ENCODE data around the gene ITGAL. TPM values are rescaled to one million over a fixed set of nuclear protein-coding genes. Genes with fewer than 3 reads are reported as not detected.
"Not testable (repeated sequence)": the region's sequence is repeated elsewhere in the genome, so short reads cannot be mapped to it uniquely, and the experiment has no call there.

Gene ITGAL
- total RNA-seq, 1 donor, result 29.4 TPM

GRCh38 chr16:30490210-30490609 is 17.7 kb downstream of the ITGAL start:
- no peak for DNase-seq (ENCODE audit: low read depth in 2 of 3, low spot score in 2 of 3)

- DNase-seq (ENCODE audit: low read depth in 2 of 3, low spot score in 2 of 3), result no peak
Observed at GRCh38 chr16:30491229-30491628, 18.7 kb downstream of the ITGAL start.

GRCh38 chr16:30491744-30492308 is 19.3 kb downstream of the ITGAL start:
- DNase-seq (ENCODE audit: low read depth in 2 of 3, low spot score in 2 of 3), result peak in 2 of 3 donors; percentile 54 to 62

GRCh38 chr16:30493941-30494488 is 21.5 kb downstream of the ITGAL start:
- no peak for DNase-seq (ENCODE audit: low read depth in 2 of 3, low spot score in 2 of 3)

GRCh38 chr16:30494709-30495108 is 22.2 kb downstream of the ITGAL start:
- no peak for DNase-seq (ENCODE audit: low read depth in 2 of 3, low spot score in 2 of 3)

GRCh38 chr16:30499284-30499683 is 26.7 kb downstream of the ITGAL start:
- DNase-seq (ENCODE audit: low read depth in 2 of 3, low spot score in 2 of 3), result no peak

GRCh38 chr16:30503403-30504296 is 31.1 kb downstream of the ITGAL start:
- no peak for DNase-seq (ENCODE audit: low read depth in 2 of 3, low spot score in 2 of 3)

GRCh38 chr16:30509081-30509765 is 36.7 kb downstream of the ITGAL start:
- DNase-seq (ENCODE audit: low read depth in 2 of 3, low spot score in 2 of 3), result no peak

- DNase-seq (ENCODE audit: low read depth in 2 of 3, low spot score in 2 of 3), result no peak
Observed at GRCh38 chr16:30510376-30510938, 37.9 kb downstream of the ITGAL start.

GRCh38 chr16:30511509-30511908 is 39.0 kb downstream of the ITGAL start:
- DNase-seq (ENCODE audit: low read depth in 2 of 3, low spot score in 2 of 3), result no peak

GRCh38 chr16:30515275-30515674 is 42.7 kb downstream of the ITGAL start:
- no peak for DNase-seq (ENCODE audit: low read depth in 2 of 3, low spot score in 2 of 3)

GRCh38 chr16:30518552-30518951 is 46.0 kb downstream of the ITGAL start:
- DNase-seq (ENCODE audit: low read depth in 2 of 3, low spot score in 2 of 3), result no peak

GRCh38 chr16:30519120-30520049 is 46.8 kb downstream of the ITGAL start:
- DNase-seq (ENCODE audit: low read depth in 2 of 3, low spot score in 2 of 3), result no peak

- no peak for DNase-seq (ENCODE audit: low read depth in 2 of 3, low spot score in 2 of 3)
Observed at GRCh38 chr16:30521476-30521872, 48.9 kb downstream of the ITGAL start.

- DNase-seq (ENCODE audit: low read depth in 2 of 3, low spot score in 2 of 3), result no peak
Observed at GRCh38 chr16:30521873-30522641, 49.5 kb downstream of the ITGAL start.

GRCh38 chr16:30522702-30523463 is 50.3 kb downstream of the ITGAL start:
- DNase-seq (ENCODE audit: low read depth in 2 of 3, low spot score in 2 of 3), result not testable (repeated sequence)

GRCh38 chr16:30523768-30524574 is 51.4 kb downstream of the ITGAL start:
- DNase-seq (ENCODE audit: low read depth in 2 of 3, low spot score in 2 of 3), result no peak

All from hematopoietic multipotent progenitor cell (in vitro differentiated cells).